Peyer's patch (tissue), 4 donors: Measurements from ENCODE around the gene ELFN2.

Source experiments
- CTCF ChIP-seq, 6 experiments: fragments of 450-650 bp in 4 of 6; fragments of 200-600 bp in 2 of 6; sonication (generic) in 1 of 6; IDR thresholded peaks; one replicate each; pipeline ENCODE4 v1.5.1; 2017 to 2019; ENCODE audit warnings: antibody characterized with exemption in 6 of 6, mild to moderate bottlenecking in 3 of 6, moderate library complexity in 1 of 6
- POLR2A ChIP-seq, 2 donors: fragments of 450-650 bp; IDR thresholded peaks; one replicate each; pipeline ENCODE4 v1.5.1; 2017; ENCODE audit warnings: antibody characterized with exemption in 2 of 2, mild to moderate bottlenecking in 2 of 2, moderate library complexity in 2 of 2

- TF ChIP-seq CTCF (IDR thresholded peaks at IDR 0.05) (no peak), POLR2A (IDR thresholded peaks at IDR 0.05) (no peak)
These were observed 47.3 kb upstream of the ELFN2 start for GRCh38 chr22:37474447-37475090.
